ENCODE measurements around the gene XRCC1. TPM values are rescaled to one million over a fixed set of nuclear protein-coding genes. Genes with fewer than 3 reads are reported as not detected.
"Not testable (repeated sequence)": the region's sequence is repeated elsewhere in the genome, so short reads cannot be mapped to it uniquely, and the experiment has no call there.

XRCC1 gene
- total and polyA plus RNA-seq, 2 experiments from 2014 or later: 26.7 to 28.0 TPM

DNA sequence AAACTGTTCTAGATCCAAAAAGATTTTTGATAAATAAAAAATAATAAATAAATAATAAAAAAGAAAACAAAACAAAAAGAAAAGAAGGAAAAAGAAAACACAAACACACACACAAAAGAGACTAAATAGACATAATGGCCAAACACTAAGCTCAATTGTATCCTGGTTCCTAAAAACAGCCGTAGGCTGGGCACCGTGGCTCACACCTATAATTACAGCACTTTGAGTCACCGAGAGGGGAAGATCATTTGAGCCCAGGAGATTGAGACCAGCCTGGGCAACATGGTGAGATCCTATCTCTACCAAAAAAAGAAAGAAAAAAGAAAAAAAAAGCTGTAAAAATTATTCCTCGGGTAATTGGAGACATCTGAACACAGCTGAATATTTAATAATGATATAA lies 57.3 kb downstream of the XRCC1 start:
- H3K27me3 ChIP-seq (replicated peaks; ENCODE audit: insufficient read depth): no peaks in the 10 kb centered on the region
- no peak overlapping the region for H3K27ac ChIP-seq
- H3K4me2 ChIP-seq (ENCODE audit: unreplicated experiment): no peak overlapping the region
- no peaks in the 10 kb centered on the region for H4K20me1 ChIP-seq (ENCODE audit: insufficient read depth)
- H3K4me1 ChIP-seq (ENCODE audit: insufficient read depth): peaks cover 13% of the 10 kb centered on the region; the same call in 1 of the 2 replicates
- in situ Hi-C loops (cut with MboI): loop anchor here (5.0 kb wide), 1 partner anchor 71 kb away; no protein-coding TSS in a partner anchor
- H3K9me3 ChIP-seq (ENCODE audit: low read depth): no peaks in the 10 kb centered on the region
- 51 to 52% methylated on average over 4 of the region's 4 CpGs for WGBS, 2 experiments (ENCODE audit: low coverage in 1 of 2, low lambda C conversion rate in 2 of 2, missing lambda C conversion rate in 2 of 2)
- H3K9ac ChIP-seq: no peak overlapping the region
- DNase-seq: peak; percentile 19
- TF ChIP-seq EZH2 (IDR thresholded peaks at IDR 0.05; ENCODE audit: insufficient read depth, poor library complexity, severe bottlenecking) (no peak), EZH2phosphoT487 (IDR thresholded peaks at IDR 0.05; ENCODE audit: insufficient read depth, low read depth) (no peak)
- peaks cover 15% of the 10 kb centered on the region for H3K36me3 ChIP-seq (ENCODE audit: low read depth)
- no peak overlapping the region for H2AFZ ChIP-seq
- H3K4me3 ChIP-seq: no peak overlapping the region
- H3K9me2 ChIP-seq (ENCODE audit: insufficient read depth): no peaks in the 10 kb centered on the region
- H3F3A ChIP-seq (ENCODE audit: insufficient read depth): 0 out of 2 replicates have a peak, but pooled peaks cover 5% of the 10 kb centered on the region
- H3K79me2 ChIP-seq (ENCODE audit: insufficient read depth): peaks cover 65% of the 10 kb centered on the region

GRCh38 chr19:43512399-43512798 lies 62.9 kb downstream of the XRCC1 start:
- H4K20me1 ChIP-seq (ENCODE audit: insufficient read depth); H3K9me3 ChIP-seq (ENCODE audit: low read depth); H3K9ac ChIP-seq; H3K27ac ChIP-seq; H2AFZ ChIP-seq; H3K4me2 ChIP-seq (ENCODE audit: unreplicated experiment); in situ Hi-C loops (cut with MboI); H3F3A ChIP-seq (ENCODE audit: insufficient read depth); H3K4me3 ChIP-seq; H3K27me3 ChIP-seq (replicated peaks; ENCODE audit: insufficient read depth); H3K9me2 ChIP-seq (ENCODE audit: insufficient read depth); H3K4me1 ChIP-seq (ENCODE audit: insufficient read depth); DNase-seq: not testable (repeated sequence)
- Histone ChIP-seq H3K79me2 (ENCODE audit: insufficient read depth) (peaks cover 24% of the 10 kb centered on the region), H3K36me3 (ENCODE audit: low read depth) (peaks cover 38% of the 10 kb centered on the region)

- H4K20me1 ChIP-seq (ENCODE audit: insufficient read depth): no peaks in the 10 kb centered on the region
- no peaks in the 10 kb centered on the region for H3K9me2 ChIP-seq (ENCODE audit: insufficient read depth)
- no peak overlapping the region for H3K4me2 ChIP-seq (ENCODE audit: unreplicated experiment)
- H3K4me3 ChIP-seq: no peak overlapping the region
- no peaks in the 10 kb centered on the region for H3K9me3 ChIP-seq (ENCODE audit: low read depth)
- H3K79me2 ChIP-seq (ENCODE audit: insufficient read depth): peaks cover 14% of the 10 kb centered on the region
- in situ Hi-C loops (cut with MboI): no loop called here
- TF ChIP-seq EZH2phosphoT487 (IDR thresholded peaks at IDR 0.05; ENCODE audit: insufficient read depth, low read depth): no peak
- TF ChIP-seq EZH2 (IDR thresholded peaks at IDR 0.05; ENCODE audit: insufficient read depth, poor library complexity, severe bottlenecking): no peak
- H3F3A ChIP-seq (ENCODE audit: insufficient read depth): peaks cover 8% of the 10 kb centered on the region; the same call in 1 of the 2 replicates
- WGBS, 2 experiments (ENCODE audit: low coverage in 1 of 2, low lambda C conversion rate in 2 of 2, missing lambda C conversion rate in 2 of 2): 93 to 96% methylated on average over 5 of the region's 5 CpGs
- DNase-seq: no peak
- no peak overlapping the region for H3K27ac ChIP-seq
- H2AFZ ChIP-seq: no peak overlapping the region
- H3K4me1 ChIP-seq (ENCODE audit: insufficient read depth): no peaks in the 10 kb centered on the region
- H3K36me3 ChIP-seq (ENCODE audit: low read depth): peaks cover 38% of the 10 kb centered on the region
- H3K9ac ChIP-seq: no peak overlapping the region
- no peaks in the 10 kb centered on the region for H3K27me3 ChIP-seq (replicated peaks; ENCODE audit: insufficient read depth)
These were observed 64.0 kb downstream of the XRCC1 start for GRCh38 chr19:43511324-43511723.

DNA sequence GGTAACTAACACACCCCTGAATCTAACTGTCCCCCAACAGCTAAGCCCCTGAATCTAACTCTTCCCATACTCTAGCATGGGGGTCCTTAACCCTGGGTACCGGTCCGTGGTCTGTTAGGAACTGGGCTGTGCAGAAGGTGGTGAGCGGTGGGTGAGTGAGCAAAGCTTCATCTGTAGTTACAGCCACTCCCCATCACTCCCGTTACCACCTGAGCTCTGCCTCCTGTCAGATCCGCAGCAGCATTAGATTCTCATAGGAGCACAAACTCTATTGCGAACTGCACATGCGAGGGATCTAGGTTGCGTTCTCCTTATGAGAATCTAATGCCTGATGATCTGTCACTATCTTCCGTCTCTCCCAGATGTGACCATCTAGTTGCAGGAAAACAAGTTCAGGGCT lies 64.6 kb downstream of the XRCC1 start:
- in situ Hi-C loops (cut with MboI): no loop called here
- H2AFZ ChIP-seq: no peak overlapping the region
- no peak overlapping the region for H3K9ac ChIP-seq
- peaks cover 40% of the 10 kb centered on the region for H3K36me3 ChIP-seq (ENCODE audit: low read depth)
- DNase-seq: no peak
- no peak overlapping the region for H3K27ac ChIP-seq
- no peak for TF ChIP-seq EZH2phosphoT487 (IDR thresholded peaks at IDR 0.05; ENCODE audit: insufficient read depth, low read depth)
- TF ChIP-seq EZH2 (IDR thresholded peaks at IDR 0.05; ENCODE audit: insufficient read depth, poor library complexity, severe bottlenecking): no peak
- no peaks in the 10 kb centered on the region for H3K9me3 ChIP-seq (ENCODE audit: low read depth)
- no peak overlapping the region for H3K4me2 ChIP-seq (ENCODE audit: unreplicated experiment)
- H3F3A ChIP-seq (ENCODE audit: insufficient read depth): peaks cover 14% of the 10 kb centered on the region
- peaks cover 7% of the 10 kb centered on the region for H3K79me2 ChIP-seq (ENCODE audit: insufficient read depth)
- WGBS, 2 experiments (ENCODE audit: low coverage in 1 of 2, low lambda C conversion rate in 2 of 2, missing lambda C conversion rate in 2 of 2): 86 to 87% methylated on average over 9 of the region's 9 CpGs
- H3K9me2 ChIP-seq (ENCODE audit: insufficient read depth): no peaks in the 10 kb centered on the region
- no peaks in the 10 kb centered on the region for H3K4me1 ChIP-seq (ENCODE audit: insufficient read depth)
- no peaks in the 10 kb centered on the region for H3K27me3 ChIP-seq (replicated peaks; ENCODE audit: insufficient read depth)
- H3K4me3 ChIP-seq: no peak overlapping the region
- no peaks in the 10 kb centered on the region for H4K20me1 ChIP-seq (ENCODE audit: insufficient read depth)

GRCh38 chr19:43507880-43508279 lies 67.4 kb downstream of the XRCC1 start:
- Histone ChIP-seq H3F3A (ENCODE audit: insufficient read depth) (peaks cover 22% of the 10 kb centered on the region), H3K4me1 (ENCODE audit: insufficient read depth) (no peaks in the 10 kb centered on the region), H3K27ac (no peak overlapping the region), H3K9me2 (ENCODE audit: insufficient read depth) (no peaks in the 10 kb centered on the region), H3K9me3 (ENCODE audit: low read depth) (no peaks in the 10 kb centered on the region), H4K20me1 (ENCODE audit: insufficient read depth) (no peaks in the 10 kb centered on the region), H3K4me3 (no peak overlapping the region), H3K79me2 (ENCODE audit: insufficient read depth) (no peaks in the 10 kb centered on the region), H3K36me3 (ENCODE audit: low read depth) (peaks cover 28% of the 10 kb centered on the region; the same call in 1 of the 2 replicates), H3K4me2 (ENCODE audit: unreplicated experiment) (no peak overlapping the region), H3K9ac (no peak overlapping the region), H3K27me3 (replicated peaks; ENCODE audit: insufficient read depth) (no peaks in the 10 kb centered on the region), H2AFZ (no peak overlapping the region)
- DNase-seq: no peak
- in situ Hi-C loops (cut with MboI): no loop called here
- no peak for TF ChIP-seq EZH2 (IDR thresholded peaks at IDR 0.05; ENCODE audit: insufficient read depth, poor library complexity, severe bottlenecking)
- TF ChIP-seq EZH2phosphoT487 (IDR thresholded peaks at IDR 0.05; ENCODE audit: insufficient read depth, low read depth): no peak
- WGBS, 2 experiments (ENCODE audit: low coverage in 1 of 2, low lambda C conversion rate in 2 of 2, missing lambda C conversion rate in 2 of 2): 82 to 86% methylated on average over 2 of the region's 2 CpGs
